GM21526 (cell line): Measurements from ENCODE around the gene TAS2R5.
"Not testable (repeated sequence)": the region's sequence is repeated elsewhere in the genome, so short reads cannot be mapped to it uniquely, and the experiment has no call there.

Source experiments
- ATAC-seq: cut with Tn5 transposase; IDR thresholded peaks from one replicate; pipeline ENCODE4 v1.9.1; 2021; ENCODE audit warnings: moderate library complexity; ENCODE audit not compliant: unreplicated experiment, low FRiP score

Gene TAS2R5

GRCh38 chr7:141789917-141790316, at the start of gene TAS2R5:
Gene TAS2R5 (plus strand): TSS chr7:141790217. CDS start chr7:141790362, 145 bp downstream.
- no peak for ATAC-seq

GRCh38 chr7:141742229-141742628, 47.8 kb upstream of the TAS2R5 start:
- ATAC-seq = no peak

- ATAC-seq = no peak
These were observed 45.9 kb upstream of the TAS2R5 start for GRCh38 chr7:141744131-141744530.

- ATAC-seq = no peak
These were observed 41.6 kb upstream of the TAS2R5 start for GRCh38 chr7:141748396-141748795.

GRCh38 chr7:141751904-141752303, 38.1 kb upstream of the TAS2R5 start:
- ATAC-seq = not testable (repeated sequence)

GRCh38 chr7:141752634-141753033, 37.4 kb upstream of the TAS2R5 start:
- no peak for ATAC-seq

GRCh38 chr7:141754939-141755338, 35.1 kb upstream of the TAS2R5 start:
- ATAC-seq = no peak

GRCh38 chr7:141763797-141764196, 26.2 kb upstream of the TAS2R5 start, which contains the start of gene TAS2R3:
Gene TAS2R3 (plus strand): TSS chr7:141764097. CDS start chr7:141764159, 62 bp downstream.
- ATAC-seq = no peak

GRCh38 chr7:141770083-141770583, 19.9 kb upstream of the TAS2R5 start:
- ATAC-seq = not testable (repeated sequence)

- no peak for ATAC-seq
These were observed 13.6 kb upstream of the TAS2R5 start, which contains the start of gene TAS2R4 for GRCh38 chr7:141776374-141776773. Gene TAS2R4 (plus strand): TSS chr7:141776674. CDS start chr7:141778489, 1,815 bp downstream.

GRCh38 chr7:141785706-141786552, 4.1 kb upstream of the TAS2R5 start:
- ATAC-seq = peak; percentile 65

- ATAC-seq = no peak
These were observed 1.7 kb upstream of the TAS2R5 start for GRCh38 chr7:141788296-141788695.

GRCh38 chr7:141792526-141792925, 2.5 kb downstream of the TAS2R5 start:
- no peak for ATAC-seq

GRCh38 chr7:141820067-141820466, 30.1 kb downstream of the TAS2R5 start:
- no peak for ATAC-seq

- ATAC-seq = not testable (repeated sequence)
These were observed 32.4 kb downstream of the TAS2R5 start for GRCh38 chr7:141822432-141822831.

- no peak for ATAC-seq
These were observed 47.7 kb downstream of the TAS2R5 start for GRCh38 chr7:141837683-141838082.

- no peak for ATAC-seq
These were observed 48.6 kb downstream of the TAS2R5 start for GRCh38 chr7:141838581-141838980.

- no peak for ATAC-seq
These were observed 49.2 kb downstream of the TAS2R5 start for GRCh38 chr7:141839256-141839655.

- no peak for ATAC-seq
These were observed 50.7 kb downstream of the TAS2R5 start for GRCh38 chr7:141840708-141841107.
